Amygdala (tissue), 56 donors: ENCODE measurements around the gene ISLR.
"Not testable (repeated sequence)": the region's sequence is repeated elsewhere in the genome, so short reads cannot be mapped to it uniquely, and the experiment has no call there.

ENCODE experiments used
- DNase-seq, 56 donors: peaks; one replicate each; lab custom pipeline; 2025; lab: John Stamatoyannopoulos, UW

ISLR gene

DNA sequence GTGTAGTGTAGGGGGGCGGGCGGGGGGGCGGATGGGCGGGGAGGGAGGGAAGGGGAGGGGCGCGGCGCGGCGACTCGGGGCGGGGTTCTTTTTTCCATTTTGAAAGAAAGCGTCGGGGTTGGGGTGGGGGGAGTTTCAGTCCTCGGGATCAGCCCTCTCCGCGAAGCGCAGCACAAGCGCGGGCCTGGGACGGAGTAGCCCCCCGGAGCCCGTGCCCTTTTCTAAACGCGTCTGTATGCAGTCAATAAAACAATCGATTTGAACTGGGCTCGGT is 37.0 kb upstream of the ISLR start:
- no peak for DNase-seq

DNA sequence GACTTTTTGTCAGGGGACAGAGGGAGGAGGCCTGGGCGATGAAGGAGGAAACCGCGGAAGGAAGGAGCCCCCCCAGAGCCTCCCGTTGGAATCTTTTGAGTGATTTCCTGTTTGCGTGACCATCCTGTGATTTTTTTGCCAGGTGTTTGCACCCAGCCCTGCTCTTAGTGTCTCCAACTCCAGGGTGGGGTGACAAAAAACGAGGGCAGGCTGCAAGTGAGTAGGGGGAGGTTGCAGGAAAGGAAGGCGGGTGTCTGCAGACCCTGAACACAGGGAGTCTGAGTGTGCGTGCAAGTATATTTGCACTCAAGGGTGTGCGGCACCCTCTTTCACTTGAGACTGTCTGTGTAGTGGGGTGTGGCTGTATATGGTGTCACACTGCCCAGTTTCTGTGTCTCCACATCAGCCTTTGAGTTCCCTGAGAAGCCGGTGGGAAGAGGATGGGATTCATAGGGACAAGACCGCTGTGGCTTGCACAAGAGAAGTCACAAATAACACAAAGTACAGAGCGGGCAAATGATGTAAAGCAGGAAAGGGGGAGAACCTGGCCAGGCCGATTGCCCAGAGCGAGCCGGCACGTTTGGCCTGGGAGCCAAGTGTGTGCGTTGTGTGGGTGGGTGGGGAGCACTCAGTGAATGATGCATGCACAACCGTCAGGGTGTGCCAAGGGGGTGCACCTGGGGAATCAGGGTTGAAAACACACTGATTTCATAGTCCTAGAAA is 36.5 kb upstream of the ISLR start:
- DNase-seq = no peak

DNA sequence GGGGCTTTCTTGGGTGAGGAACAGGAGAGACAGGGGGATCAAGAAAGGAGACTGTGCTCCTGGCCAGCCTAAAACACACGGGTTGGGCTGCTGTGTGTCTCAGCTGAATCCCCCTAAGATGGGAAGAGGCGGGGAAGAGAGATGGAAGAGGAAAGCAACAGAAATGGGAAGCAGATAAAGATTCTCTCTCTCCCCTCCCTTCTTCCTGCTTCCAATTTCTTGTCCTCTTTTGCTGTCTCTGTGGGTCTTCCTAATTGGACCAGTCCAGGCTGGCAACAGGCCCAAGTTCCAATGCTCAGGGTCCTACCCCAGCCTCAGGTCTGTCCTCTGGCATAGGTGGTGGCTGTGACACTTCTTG is 36.0 kb upstream of the ISLR start:
- DNase-seq = no peak

DNA sequence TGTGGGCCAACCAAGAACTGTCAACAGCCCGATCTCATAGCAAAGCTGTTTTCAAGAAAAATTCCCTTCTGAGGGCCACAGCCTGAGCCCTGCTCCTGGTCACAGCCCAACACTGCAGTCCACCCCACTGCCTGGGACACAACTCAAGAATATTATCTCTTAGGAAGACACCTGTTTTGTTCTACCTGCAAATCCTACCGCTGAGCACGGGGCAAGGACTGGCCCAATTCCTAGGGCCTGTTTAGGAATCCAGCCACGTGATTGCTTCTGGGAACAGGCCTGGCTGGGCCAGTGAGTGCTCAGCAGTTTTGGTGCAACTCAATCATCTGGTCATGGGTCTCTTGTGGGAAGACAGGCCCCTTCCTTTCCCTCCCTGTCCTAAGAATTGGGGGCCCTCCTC is 34.9 kb upstream of the ISLR start:
- no peak for DNase-seq

DNA sequence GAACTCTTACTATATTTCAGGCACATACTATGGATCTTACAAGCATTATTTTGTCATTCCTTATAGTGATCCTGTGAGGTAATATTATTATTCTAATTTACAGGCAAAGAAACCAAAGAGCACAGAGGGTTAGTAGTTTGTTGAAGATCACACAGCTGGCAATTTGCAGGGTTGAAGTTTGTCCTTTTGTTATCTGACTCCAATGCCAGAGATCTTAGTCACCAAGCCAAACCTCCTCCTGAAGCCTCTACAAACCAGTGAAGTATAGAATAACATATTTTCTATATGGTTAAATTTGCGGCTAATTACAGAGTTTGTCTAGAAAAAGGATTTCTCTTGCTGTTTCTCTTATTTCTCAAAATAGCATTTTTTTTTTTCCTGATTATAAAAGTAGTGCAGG is 31.9 kb upstream of the ISLR start:
- no peak for DNase-seq

DNA sequence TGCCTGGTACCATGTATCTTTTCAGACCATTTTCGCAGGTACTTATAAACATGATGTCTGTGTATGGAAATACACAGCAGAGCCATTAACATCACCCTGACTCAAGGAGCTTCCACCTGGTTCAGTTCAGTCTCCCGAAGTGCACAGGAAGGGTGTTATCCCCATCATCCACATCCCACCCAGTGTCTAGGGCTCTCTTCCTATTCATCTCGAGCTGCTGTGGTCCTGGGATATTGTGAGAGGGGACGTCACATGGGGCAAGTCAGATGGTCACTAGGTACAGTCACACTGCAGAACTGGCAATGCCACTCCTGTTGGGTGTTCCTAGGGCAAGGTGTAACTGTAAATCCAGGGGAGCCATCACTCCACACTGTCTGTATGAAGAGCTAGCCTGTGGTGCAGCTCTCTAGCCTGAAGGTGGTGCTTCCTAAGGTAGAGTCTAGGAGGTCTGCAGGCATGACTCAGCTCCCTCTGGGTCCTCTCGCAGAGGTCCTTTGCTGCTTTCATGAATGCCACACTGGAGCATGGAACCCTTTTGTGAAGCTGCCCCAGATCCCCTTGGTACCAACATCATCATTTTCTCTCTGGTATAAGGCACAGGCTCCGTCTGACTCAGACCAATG is 29.2 kb upstream of the ISLR start:
- DNase-seq = no peak

DNA sequence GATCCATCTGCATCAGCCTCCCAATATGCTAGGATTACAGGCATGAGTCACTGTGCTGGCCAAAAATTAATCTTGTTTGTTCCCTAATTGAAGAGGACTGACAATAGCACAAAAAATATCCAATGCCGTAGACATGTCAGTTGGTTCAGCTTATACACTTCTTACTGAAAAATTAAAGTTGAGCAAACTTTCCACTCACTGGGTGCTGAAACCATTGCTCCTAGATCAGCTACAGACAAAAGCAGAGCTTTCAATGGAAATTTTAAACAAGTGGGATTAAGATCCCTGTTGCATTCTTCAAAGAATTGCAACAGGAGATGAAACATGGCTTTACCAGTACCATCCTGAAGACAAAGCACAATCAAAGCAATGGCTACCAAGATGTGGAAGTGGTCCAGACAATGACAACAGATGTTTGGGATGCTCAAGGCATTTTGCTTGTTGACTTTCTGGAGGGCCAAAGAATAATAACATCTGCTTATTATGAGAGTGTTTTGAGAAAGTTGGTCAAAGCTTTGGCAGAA is 27.2 kb upstream of the ISLR start:
- no peak for DNase-seq

DNA sequence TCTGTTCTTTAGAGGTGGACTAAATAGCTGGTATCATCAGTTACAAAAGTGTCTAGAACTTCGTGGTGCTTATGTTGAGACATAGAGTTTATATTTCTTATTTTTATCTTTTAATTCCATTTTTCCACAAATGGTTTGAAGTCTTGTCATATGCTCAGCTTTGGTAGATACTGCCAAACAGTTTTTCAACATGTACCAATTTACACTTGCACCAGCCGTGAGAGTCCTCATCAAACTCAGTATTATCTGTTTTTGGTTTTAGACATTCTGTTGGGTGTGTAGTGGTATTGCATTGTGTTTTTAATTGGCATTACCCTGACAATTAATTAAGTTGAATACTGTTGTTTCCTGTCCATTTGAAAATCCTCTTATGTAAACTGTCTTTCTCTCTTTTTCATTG is 26.5 kb upstream of the ISLR start:
- DNase-seq = no peak

DNA sequence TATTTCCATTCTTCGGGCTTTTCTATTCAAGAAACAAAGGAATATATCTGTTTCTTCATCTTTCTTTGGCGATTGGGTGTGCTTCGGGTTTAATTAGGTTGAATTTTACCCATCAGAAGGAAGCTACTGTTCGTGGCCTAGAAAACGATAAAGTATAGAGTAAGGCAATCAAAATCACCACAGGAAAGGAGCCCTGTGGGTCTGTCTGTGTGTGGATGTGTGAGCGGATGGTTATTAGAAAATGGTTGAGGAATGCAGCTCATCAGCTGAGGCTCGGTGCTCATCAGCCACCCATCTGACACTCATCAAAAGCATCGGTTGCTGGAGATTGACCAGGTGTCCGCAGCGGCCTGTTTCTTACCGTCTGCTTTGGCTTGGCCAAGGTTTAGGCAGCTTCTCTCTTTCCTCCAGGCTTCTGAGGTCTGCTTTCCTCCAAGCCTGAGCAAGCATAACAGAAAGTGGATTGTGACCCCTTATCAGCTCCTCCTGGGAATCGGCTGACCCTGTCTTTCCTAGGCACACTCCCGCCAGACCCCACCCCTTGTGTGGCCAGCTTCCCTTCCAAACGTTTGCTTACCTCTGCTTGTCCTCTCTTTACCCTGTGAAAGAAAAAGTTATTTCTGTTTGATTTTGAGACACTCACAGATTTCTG is 17.6 kb upstream of the ISLR start:
- no peak for DNase-seq

DNA sequence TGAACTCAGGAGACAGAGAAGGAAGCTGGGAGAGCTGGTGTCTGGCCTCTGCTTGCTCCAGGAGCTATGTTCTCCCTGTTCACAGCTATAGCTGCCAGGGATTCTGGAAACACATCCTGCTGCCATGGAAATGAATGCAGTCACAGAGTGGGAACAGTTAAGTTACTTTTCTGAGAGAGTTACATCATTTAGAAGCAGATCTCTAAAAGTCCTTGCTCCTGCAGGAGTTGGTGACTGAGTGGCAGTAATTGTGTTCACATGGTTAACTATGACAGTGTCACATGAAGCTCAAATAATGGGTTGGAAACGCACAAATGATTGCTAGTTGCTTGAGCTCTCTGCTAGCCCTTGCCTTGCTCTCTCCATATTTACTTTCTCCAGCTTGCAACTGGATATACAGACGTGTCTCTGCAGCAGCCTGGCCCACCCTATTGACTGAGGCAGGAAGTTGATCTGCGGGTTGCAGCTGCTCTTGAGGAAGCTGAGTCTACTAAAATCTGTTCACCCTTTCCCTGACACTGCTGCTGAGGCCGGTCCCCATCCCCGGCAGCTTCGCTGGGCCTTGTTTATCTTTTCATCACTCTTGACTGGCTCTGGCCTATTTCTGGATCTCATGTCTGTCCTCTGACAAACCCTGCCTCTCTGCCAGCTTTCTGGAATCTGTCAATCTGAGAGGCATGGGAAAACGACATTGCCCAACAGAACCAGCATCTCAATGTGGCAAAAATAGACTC is 16.7 kb upstream of the ISLR start:
- DNase-seq = peak in 4 of 56 donors; percentile 26 to 57 (median 38)

DNA sequence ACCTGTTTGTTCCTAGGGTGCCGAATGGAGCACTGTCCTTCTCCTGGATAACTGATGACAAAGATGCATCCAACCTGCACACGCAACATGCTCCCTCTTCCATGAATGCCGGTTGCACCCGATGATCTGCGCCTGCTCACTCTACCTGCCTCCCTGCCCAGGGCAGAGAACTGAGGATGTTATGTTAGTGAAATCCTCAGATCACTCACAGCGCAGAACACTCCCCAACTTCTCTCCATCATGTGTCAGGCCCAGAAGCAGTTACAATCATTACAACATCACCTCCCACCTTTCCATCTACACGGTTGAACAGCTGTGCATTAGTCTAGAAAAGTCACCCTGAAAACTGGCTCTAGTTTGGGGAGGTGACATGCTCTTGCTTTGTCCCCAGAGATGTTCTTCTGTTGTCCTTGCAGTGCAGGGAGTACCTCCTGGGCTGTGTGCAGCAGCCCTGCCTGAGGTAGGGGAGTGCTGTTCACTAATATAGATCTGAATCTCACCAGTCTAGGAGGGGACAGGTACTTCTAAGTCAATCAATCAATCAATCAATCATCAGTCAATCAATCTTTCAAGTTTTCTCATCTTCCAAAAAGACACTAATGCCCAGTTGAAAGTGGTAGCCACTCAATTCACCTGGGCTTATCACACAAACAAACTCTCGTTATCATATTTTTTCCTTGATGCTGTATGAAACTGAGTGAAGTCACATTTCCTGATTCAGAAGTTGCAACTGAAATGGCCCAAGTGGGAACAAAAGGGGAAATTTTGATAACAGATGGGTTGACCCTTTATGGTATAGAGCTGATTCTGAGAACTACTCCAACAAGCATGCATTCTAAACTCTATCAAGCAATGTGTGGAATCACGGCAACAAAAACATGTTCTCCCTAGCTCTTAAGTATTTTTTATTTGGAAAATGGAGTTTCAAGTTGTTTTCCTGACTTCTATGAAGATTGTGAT is 15.4 kb upstream of the ISLR start:
- DNase-seq = no peak

DNA sequence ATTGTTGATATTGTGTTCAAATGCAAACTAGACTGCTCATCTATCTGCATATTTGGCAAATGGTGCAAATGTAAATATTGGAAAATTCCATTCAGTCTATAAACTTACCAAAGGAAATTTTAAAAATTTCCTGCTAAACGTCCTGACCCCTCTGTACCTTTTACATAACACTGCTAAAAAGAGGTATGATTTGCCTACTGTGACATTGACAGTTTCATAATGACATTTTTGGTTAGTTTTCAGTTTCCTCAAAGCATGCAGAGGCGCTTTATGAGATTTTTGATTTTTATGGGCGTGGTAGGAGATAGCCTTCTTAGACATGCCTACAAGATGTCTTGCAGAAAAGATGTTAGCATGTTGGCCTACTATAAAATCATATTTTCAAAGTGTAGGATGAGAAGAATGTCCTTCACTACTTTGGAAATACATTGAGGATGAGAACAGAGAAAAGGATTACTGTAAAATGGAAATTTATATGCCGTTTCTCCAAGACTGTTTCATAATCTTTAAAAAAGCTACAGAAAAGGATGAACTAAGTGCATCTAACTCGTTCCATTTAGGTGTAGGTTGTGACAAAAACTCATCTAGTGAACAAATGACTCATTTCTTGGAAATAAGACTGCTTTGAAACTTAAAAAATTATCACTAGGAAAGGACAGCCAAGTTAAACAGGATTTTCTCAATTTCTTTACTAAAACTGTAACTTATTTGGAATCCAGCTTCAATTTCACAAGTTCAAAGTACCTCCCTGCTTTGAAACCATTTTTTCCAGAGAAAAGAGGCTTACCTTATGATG is 14.5 kb upstream of the ISLR start:
- DNase-seq = no peak

DNA sequence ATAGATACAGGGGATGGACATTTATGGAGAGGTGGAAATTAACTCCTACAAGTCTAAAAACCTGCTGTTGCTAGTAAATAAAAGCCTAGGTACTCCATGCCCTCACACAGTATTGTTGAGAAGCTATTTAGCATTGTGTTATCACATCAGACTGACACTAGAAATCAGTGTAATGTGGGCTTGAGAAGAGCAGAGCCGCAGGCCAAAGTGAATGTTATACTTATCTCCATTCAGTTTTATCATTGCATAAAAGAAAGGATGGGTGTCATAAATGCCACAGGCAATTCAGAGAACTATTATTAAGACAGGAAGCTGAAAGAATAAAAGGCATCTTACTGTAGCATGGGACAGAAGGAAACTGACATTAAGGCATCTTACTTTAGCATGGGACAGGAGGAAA is 13.7 kb upstream of the ISLR start:
- no peak for DNase-seq

DNA sequence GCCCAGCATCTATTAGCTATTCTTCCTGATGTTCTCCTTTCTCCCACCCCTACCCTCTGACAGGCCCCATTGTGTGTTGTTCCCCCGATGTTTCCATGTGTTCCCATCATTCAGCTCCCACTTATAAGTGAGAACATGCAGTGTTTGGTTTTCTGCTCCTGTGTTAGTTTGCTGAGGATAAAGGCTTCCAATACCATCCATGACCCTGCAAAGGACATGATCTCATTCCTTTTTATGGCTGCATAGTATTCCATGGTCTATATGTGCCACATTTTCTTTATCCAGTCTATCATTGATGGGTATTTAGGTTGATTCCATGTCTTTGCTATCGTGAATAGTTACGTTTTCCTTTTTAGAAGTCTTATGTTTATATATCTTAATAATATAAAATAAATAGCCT is 13.1 kb upstream of the ISLR start:
- DNase-seq = not testable (repeated sequence)

DNA sequence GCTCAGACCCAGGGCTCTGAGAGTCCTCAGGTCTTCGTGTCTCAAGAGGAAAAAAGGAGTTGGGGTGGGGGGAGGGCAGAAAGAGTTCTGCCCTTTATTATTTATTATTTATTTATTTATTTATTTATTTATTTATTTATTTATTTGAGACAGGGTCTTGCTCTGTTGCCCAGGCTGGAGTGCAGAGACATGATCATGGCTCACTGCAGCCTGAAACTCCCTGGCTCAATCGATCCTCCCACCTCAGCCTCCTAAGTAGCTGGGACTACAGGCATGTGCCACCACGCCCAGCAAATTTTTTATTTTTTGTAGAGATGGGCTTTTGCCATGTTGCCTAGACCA is 11.3 kb upstream of the ISLR start:
- not testable (repeated sequence) for DNase-seq

DNA sequence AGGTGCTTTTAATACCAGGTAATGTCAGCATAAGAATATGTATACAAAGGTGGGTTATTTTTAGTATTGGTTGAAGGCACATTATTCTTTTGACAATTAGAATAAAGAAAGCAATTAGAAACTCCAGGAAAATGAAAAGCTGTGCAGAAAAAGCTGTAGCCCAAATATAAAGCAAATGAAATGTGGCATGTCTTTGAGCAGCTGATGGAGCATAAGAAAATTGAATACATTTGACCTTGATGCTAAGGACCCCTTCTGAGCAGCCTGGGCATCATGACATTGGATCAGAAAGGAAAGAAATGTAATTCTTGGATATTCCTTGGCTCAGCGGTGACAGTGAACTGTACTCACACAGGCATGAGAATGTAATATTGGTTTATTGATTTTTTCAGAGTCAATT is 8.0 kb upstream of the ISLR start:
- DNase-seq = no peak

DNA sequence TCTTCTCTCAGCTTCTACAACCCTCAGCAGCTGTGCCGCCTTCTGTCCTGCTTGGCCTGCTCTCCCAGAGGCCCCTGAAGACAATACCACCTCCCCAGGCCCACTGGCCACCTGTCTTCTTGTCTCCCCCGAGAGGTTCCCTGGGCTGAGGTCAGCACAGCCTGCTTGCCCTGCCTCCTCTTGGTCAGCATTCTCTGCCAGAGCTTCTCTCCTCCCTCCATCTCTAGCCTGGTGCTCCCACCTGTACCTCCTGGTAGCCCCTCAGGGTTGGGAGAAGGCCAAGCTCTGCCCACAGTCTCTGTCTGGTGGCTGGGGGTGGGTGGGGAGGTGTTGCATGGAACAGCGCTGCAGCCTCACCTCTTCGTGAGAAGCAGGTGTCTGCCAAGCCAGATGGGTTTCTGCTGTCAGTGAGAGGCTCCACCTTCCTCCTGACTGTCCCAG is 5.6 kb upstream of the ISLR start:
- DNase-seq = no peak

DNA sequence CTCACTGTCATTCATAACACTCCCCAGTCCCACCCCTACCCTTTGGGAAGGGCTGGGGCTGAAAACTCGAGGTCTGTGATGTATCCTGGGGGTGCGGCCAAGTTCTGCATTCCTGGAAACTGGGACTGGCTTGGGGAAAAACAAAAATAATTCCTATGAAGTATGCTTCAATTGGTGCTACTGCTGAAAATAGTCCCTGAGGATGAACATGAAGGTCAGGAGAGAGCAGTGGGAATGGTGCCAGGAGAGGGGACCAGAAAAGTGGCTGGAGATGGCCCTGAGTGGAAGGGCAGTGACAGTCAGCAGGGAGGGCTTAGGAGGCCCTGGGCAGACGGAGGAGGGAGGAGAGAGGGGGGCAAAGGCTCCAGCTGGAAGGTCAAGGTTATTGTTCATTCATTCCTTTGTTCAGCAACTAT is 4.8 kb upstream of the ISLR start:
- DNase-seq = no peak

DNA sequence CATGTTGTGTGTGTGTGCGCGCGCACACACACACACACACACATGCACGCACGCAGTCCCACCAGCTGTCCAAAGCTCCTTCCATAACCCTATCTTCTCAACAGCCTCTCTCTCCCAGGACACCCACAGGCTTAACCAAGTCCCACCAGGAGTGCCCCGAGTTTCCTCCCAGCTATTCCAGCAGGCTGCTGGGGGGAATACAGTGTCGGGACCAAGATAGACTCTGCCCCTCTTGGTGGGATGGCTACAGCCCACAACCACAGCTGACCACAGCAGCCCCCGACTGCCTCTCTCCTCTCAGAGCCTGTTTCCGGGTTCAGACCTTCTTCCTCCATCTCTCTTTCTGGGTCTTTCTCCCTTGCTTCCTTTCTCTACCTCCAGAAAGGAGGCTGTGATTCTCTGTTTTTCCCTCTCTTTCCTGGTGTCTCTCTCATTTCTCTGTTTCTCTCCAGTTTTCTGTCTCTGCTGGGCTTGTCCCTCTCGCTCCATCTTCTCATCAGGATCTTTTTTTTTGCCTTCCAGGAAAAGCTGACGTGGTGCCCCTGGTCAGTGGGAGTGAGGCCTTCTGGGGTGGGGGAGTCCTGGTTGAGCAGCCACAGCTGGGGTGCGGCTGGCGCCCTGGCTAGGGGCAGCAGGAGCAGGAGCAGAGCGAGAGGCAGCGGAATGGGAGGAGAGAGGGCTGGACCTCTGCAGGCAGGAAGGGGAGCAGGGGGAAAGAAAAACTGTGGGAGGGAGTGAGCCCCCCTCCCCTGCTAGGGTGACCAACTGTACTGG is 3.3 kb upstream of the ISLR start:
- no peak for DNase-seq
